Right renal pelvis (tissue), 4 donors: ENCODE results near the gene WDFY3. TPM values are rescaled to one million over a fixed set of nuclear protein-coding genes. Genes with fewer than 3 reads are reported as not detected.
"Not testable (repeated sequence)": the region's sequence is repeated elsewhere in the genome, so short reads cannot be mapped to it uniquely, and the experiment has no call there.

Source experiments
- DNase-seq, 4 donors: peaks; one replicate each; pipeline ENCODE4 v3.0.0-alpha.2; 2013; ENCODE audit warnings: low read depth in 4 of 4, low spot score in 3 of 4, missing footprints in 1 of 4
- polyA plus RNA-seq, 4 donors: library from polyadenylated mRNA; unstranded; fragments of 120-200 nt; gene quantifications; one replicate each; pipeline ENCODE4 v1.2.1, GENCODE V29; 2013; ENCODE audit not compliant: insufficient read length in 4 of 4

WDFY3 gene
- polyA plus RNA-seq, 4 donors, result 46.3 to 53.4 (median 48.4) TPM

GRCh38 chr4:84730375-84730774 is 236.1 kb downstream of the WDFY3 start:
- DNase-seq, result no peak

GRCh38 chr4:84727491-84727890 is 239.0 kb downstream of the WDFY3 start:
- DNase-seq, result no peak

GRCh38 chr4:84726356-84726755 is 240.1 kb downstream of the WDFY3 start:
- DNase-seq, result no peak

GRCh38 chr4:84722720-84723119 is 243.8 kb downstream of the WDFY3 start:
- no peak for DNase-seq

GRCh38 chr4:84719115-84719514 is 247.4 kb downstream of the WDFY3 start:
- no peak for DNase-seq

GRCh38 chr4:84718699-84719098 is 247.8 kb downstream of the WDFY3 start:
- DNase-seq, result no peak

GRCh38 chr4:84710548-84710947 is 255.9 kb downstream of the WDFY3 start:
- no peak for DNase-seq

- no peak for DNase-seq
Measured at GRCh38 chr4:84708406-84709135, 257.9 kb downstream of the WDFY3 start.

- no peak for DNase-seq
Measured at GRCh38 chr4:84706286-84706685, 260.2 kb downstream of the WDFY3 start.

GRCh38 chr4:84699001-84699671 is 267.4 kb downstream of the WDFY3 start:
- DNase-seq, result no peak

GRCh38 chr4:84697615-84698201 is 268.8 kb downstream of the WDFY3 start:
- DNase-seq, result no peak

- no peak for DNase-seq
Measured at GRCh38 chr4:84697159-84697558, 269.3 kb downstream of the WDFY3 start.

GRCh38 chr4:84691800-84692199 is 274.7 kb downstream of the WDFY3 start:
- no peak for DNase-seq

GRCh38 chr4:84691170-84691691 is 275.3 kb downstream of the WDFY3 start:
- no peak for DNase-seq

- DNase-seq, result no peak
Measured at GRCh38 chr4:84690481-84690880, 276.0 kb downstream of the WDFY3 start.

- no peak for DNase-seq
Measured at GRCh38 chr4:84689197-84689596, 277.3 kb downstream of the WDFY3 start.

- no peak for DNase-seq
Measured at GRCh38 chr4:84688605-84689004, 277.9 kb downstream of the WDFY3 start.

GRCh38 chr4:84685105-84685504 is 281.4 kb downstream of the WDFY3 start:
- no peak for DNase-seq

GRCh38 chr4:84684361-84684760 is 282.1 kb downstream of the WDFY3 start:
- DNase-seq, result no peak

- DNase-seq, result no peak
Measured at GRCh38 chr4:84683064-84683850, 283.2 kb downstream of the WDFY3 start.

GRCh38 chr4:84682661-84683060 is 283.8 kb downstream of the WDFY3 start:
- not testable (repeated sequence) for DNase-seq
